WI38 (cell line): ENCODE measurements around the gene TMOD1.

Experiments
- H3K4me3 ChIP-seq: 2 replicates; pipeline ENCODE4 v1.5.1; 2011; ENCODE audit warnings: low read depth, mild to moderate bottlenecking, control low read depth, low read length
- TF ChIP-seq, protein P1 (sequence below): IDR thresholded peaks from 2 replicates; pipeline ENCODE4 v1.5.1; 2012; ENCODE audit warnings: low read depth, mild to moderate bottlenecking, control low read depth, low read length

The TMOD1 gene

DNA sequence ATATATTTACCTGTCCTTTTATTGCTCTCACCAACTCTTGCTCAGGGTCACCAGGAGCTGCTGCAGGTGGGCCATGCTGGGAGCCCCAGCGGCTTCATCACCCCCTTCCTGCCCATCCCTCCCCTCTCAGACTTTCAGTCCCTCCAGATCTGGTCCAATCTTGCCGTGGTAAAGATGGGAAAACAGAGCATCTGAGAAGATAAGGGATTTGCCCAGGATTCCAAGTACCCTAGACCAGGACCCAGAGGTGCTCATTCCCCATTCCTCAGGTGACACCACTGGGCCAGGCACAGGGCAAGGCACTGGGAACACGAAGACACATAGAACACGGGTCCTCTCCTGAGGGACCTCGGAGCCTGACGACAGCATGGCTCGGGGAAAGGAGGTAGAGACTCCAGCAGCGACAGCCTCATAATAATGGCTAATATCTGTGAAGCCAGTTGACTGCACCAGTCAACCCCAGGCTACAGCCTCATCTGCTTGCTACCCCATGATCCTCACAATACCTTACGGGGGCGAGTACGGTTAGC is 18.0 kb downstream of the TMOD1 start:
- H3K4me3 ChIP-seq: no peak overlapping the region
- TF ChIP-seq, protein P1, sequence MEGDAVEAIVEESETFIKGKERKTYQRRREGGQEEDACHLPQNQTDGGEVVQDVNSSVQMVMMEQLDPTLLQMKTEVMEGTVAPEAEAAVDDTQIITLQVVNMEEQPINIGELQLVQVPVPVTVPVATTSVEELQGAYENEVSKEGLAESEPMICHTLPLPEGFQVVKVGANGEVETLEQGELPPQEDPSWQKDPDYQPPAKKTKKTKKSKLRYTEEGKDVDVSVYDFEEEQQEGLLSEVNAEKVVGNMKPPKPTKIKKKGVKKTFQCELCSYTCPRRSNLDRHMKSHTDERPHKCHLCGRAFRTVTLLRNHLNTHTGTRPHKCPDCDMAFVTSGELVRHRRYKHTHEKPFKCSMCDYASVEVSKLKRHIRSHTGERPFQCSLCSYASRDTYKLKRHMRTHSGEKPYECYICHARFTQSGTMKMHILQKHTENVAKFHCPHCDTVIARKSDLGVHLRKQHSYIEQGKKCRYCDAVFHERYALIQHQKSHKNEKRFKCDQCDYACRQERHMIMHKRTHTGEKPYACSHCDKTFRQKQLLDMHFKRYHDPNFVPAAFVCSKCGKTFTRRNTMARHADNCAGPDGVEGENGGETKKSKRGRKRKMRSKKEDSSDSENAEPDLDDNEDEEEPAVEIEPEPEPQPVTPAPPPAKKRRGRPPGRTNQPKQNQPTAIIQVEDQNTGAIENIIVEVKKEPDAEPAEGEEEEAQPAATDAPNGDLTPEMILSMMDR: no peak

DNA sequence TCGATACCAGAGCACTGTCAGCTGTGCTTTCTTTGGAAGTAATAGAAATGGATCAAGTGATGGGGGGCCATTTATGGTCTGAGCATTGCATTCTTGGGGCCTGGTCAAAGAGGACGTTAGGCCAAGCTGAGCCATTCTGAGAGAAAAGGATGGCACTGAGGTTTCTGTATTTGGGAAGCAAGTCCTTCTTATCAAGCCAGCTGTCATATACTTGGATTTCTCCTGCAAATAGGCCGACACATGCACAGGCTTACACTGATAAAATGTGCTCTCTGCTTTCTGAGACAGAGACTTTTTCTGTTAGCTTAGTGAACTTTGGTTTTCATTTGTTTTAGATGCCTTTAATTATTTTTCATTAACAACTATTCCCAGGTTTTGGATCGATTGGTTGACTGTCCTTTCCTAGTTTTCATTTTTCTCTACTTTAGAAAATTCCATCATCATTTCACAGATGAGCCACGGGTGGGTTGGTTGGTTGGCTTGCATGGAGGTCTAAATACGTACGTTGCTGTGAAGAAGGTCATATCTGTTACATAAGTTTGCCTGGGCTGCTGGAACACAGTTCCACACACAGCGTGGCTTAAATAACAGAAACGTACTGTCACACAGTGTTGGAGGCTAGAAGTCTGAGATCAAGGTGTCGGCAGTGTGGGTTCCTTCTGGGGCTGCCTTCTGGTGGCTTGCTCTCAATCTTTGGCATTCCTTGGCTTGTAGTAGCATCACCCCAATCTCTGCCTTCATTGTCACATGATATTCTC is 20.3 kb downstream of the TMOD1 start:
- H3K4me3 ChIP-seq: no peak overlapping the region
- TF ChIP-seq, protein P1: no peak

DNA sequence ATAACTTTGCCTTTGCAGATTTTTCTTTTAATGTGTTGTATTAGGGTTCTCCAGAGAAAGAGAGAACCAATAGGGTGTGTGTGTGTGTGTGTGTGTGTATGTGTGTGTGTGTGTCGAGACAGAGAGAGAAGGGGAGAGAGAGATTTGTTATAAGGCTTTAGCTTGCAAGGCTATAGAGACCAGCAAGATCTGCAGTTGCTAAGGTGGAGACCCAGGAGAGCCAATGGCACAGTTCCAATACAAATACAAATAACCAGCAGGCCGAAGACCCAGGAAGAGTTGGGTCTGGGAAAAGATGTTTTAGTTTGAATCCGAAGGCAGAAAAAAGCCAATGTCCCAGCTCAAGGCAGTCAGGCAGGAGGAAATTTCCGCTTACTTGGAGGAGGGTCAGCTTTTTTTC is 23.0 kb downstream of the TMOD1 start:
- TF ChIP-seq, protein P1: no peak
- H3K4me3 ChIP-seq: no peak overlapping the region

DNA sequence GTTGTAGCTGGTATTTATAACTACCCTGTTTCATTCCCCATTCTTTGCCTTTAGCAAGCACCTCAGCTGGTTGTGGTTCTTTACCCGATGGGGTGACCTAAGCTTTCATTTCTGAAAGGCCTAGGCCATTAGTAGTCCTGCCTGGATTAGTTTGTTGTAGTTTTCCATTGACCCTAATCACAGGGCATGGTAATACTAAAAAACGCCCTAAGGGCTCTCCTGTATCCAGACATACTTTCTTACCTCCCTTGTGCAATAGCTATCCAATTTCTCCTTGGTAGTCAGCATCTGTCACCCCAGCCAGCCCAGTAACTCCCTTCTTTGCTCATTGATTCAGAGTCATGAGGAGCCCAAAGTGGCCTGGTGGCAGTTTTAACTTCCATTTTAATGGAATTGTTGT is 24.0 kb downstream of the TMOD1 start:
- TF ChIP-seq, protein P1: no peak
- H3K4me3 ChIP-seq: no peak overlapping the region

DNA sequence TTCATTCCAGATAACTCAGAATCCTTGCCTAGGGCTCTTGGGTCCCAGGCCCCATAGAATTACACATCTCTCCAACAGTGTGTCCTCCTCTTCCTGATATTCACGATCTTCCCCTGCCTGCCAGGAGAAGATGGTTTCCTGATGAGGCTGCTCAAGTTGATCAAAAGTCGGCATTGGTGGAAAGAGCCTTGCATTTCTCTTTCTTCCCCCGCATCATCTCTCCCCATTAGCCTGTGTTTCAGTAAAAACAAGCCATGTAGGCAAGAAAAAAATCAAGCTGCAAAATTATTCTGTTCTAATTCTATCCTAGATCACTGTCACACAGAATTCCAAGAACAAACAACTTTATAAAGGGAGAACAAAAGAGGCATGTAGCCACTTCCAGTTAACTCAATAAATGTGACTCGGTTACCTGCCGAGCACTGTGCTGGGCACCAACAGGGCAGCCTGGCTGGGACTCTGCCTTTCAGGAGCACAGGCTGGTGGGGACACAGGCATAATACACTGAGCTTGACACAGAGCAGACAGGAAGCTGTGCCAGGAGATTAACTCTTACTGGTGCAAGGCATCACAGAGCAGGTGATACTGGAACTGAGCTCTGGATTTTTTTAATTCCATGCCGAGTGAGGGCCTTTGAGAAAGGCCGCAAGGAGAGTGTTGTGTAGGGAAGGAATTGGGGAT is 25.6 kb downstream of the TMOD1 start:
- H3K4me3 ChIP-seq: no peak overlapping the region
- TF ChIP-seq, protein P1: no peak

DNA sequence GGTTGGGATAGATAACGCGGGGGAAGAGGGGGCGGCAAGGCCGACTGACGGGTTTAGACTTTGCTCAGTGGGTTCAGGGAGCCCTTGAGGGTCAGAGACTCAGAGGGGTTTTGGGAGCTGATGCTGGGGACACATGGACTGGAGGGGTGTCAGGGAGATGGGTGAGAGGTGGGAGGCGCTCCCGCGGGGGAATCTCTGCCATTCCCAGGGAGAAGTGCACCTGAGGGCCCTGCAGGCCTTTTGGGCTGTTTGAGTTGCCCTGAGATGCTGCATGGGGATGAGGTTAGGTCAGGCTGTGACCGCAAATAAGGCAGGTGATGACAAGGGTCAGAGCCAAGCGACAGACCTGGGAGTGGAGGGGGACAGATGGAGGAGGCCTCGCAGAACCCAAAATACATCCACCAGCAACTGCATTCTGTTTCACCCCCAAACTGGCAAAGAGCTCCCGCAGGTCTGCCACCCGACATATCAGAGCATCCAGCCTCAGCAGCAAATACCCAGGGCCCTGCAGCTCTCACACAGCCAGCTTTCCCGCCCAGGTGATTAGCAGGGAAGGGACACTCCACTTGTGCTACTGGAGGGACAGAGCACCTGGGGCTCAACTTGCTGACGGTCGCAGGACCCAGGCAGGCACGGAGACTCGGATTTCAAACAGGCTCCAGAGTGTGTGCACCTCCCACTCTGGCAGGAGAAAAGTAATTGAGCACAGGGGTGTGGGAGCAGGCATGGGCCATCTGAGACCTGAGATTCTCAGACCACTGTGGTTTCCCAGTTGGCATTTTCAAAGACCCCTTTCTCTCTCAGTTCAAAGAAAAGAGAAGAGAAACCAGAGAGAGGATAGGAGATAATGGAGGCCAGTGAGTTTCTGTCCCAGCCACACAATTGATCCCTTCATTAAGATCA is 26.4 kb downstream of the TMOD1 start:
- no peak overlapping the region for H3K4me3 ChIP-seq
- TF ChIP-seq, protein P1: no peak
